GM15510 (cell line): ENCODE measurements around the gene D2HGDH.

Source experiments
- POLR2A ChIP-seq: IDR thresholded peaks from 3 replicates; pipeline ENCODE4 v1.6.1; 2011; ENCODE audit warnings: borderline replicate concordance; ENCODE audit not compliant: insufficient read length; ENCODE audit errors: extremely low read depth

Gene D2HGDH

DNA sequence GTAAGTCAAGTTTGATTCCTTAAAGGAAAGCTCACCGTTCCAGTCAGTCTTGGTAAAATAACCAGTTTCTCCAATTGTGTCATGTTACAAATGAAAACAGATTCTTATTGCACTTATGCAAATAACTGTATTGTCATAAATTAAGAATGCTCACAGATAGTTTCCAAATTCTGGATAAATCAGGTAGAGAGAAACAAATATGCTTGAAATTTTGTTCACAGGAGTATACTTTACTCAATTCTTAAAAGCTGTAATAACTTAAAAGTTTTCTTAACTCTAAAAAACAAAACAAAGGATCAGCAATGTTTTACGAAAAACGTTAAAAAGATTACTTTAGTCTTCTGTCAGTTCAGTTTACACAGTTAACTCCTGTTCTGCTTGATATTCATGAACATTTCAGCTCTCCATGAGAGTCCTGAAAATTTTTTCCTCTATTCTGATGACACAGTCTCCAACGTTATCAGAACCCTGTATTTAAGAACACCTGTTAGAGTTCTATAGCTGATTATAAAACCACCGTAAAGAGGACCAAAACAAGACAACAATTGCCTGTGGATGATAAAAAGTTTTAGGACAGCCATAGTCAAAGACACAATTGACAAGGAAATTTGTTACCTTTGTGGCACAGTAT, 46.6 kb downstream of the D2HGDH start:
- TF ChIP-seq POLR2A = no peak

DNA sequence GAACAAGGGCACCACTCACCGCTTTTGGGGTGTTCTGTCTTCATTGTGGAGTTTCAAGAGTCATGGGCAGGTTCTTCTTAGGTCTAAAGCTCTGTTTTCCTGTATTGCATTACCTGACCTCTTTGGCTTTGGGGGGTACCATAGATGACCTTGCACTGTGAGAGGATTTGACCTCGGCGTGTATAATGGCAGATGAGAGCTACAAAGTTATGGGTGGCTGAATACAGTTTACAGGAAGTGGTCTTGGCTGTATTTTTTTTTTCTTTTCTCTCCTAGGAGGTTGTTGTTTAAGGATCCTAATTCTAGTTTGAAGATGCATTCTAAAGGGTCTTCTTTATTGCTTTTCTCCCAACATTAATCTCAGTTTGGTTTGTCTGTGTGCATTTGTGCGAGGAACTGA, 53.7 kb downstream of the D2HGDH start:
- TF ChIP-seq POLR2A = no peak

DNA sequence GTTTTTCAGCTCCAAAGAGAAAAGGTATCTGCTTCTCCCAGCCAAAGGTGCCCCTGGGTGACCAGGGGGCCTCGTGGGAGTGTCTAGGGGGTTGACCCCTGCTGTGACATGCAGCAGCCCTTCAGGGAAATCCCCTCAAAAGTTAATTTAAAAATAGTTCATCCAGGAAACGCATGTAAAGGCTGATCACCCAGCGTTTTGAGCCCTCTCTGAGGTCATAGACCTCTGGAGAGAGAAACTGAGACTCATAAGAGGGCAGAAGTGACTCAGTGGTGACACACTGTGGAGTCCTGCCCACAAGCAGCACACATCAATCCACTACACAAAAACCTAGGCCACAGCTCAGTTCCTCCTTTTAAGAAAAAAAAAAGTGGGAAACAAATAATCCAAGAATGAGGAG, 54.1 kb downstream of the D2HGDH start:
- no peak for TF ChIP-seq POLR2A

DNA sequence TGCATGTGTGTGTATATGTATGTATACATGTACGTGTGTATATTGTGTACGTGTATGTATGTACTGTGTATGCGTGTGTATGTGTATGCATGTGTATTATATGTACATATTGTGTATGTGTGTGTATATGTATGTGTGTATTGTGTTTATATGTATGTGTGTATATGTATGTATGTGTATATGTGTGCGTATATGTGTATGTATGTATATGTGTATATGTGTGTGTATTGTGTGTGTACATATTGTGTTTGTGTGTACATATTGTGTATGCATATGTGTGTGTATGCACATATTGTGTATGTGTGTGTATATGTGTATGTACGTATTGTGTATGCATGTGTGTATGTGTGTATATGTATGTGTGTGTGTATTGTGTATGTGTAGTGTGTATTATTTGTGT, 59.0 kb downstream of the D2HGDH start:
- TF ChIP-seq POLR2A = no peak

DNA sequence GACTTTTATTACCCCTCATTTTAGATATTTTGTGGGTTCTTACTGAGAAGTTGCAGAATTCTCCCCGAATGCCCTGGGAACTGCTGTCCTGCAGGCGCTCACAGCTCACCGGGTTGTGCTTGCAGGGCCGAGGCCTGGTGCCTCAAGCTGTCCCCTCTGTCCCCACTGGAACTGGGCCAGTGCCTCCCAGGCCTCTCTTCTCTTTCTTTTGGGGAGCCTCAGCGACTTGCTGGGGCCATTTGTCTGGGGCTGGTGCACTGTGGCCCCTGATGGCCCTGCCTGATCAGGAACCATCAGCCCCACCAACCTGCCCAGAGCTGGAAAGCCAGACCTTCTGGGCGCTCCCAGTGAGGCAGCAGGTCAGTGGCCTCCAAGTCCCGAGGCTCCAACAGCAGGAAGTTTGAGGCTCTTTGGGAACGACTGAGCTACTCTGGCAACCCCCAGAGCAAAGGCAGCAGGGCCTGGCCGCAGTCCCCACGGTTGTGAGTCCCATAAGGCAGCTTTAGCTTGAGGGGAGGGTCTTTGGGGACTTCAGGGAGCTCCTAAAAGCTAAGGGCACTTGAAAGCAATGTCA, 59.9 kb downstream of the D2HGDH start:
- TF ChIP-seq POLR2A = no peak

DNA sequence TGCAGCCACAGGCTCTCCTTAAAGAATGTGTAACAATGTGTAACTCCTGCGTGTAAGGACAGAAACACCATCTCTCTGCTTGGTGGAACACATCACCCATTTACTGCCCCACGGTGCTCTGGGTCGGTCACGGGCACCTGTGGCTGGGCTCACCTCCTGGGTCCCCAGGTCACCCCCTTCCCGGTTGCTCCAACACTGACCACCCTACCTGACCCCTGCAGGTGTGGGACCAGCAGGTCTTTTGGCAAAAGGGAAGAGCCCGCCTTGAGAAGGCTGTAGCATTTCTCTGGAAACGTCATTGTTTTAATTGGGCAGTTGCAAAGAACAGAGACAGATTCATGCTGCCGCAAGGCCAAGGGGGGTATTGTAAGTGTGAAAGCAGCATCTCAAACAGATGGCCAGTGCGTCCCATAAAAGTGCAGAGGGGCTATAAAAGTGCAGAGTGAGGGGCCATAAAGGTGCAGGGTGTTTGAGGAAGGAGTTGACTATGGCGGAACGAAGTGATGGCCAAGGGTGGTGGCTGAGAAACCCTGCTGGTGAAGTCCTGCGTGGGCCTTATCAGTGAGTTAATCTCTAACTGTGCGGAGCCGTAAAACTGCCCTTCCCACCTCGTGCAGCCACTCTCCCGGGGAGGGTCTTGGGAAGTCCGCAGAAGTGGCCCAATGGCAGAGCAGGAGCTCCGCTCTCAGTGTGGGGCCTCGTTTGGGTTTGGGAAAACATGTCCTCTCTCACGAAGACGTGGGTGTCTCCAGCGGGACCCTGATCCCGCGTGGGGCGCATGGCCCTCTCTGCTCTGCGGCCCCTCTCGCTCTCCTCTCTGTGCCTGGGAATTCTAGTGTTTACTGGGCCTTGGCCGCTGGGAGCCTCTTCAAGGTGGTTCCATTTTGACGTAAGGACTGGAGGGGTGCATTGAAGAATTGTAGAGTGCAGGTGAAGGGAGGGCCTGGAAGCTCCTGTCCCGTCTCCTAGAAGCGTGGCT, 60.9 kb downstream of the D2HGDH start:
- no peak for TF ChIP-seq POLR2A

DNA sequence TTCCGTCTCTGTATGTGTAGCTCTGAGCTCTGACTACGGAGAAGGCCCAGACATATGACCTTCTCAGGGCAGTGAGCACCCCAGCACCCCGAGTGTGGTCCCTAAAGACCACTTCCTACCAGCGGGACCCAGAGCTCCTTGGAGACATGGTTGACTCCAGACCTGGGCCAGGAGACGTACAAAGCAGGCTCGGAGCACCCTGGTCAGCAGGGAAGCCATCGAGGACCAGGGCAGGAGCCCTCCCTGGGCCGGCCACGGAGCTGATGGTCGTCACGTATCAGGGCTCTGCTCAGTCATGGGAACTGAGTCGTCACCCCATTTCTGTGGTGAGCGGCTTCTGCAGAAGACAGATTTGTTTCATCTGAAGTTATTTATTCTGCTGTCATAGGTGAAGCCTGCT, 61.8 kb downstream of the D2HGDH start:
- TF ChIP-seq POLR2A = no peak

DNA sequence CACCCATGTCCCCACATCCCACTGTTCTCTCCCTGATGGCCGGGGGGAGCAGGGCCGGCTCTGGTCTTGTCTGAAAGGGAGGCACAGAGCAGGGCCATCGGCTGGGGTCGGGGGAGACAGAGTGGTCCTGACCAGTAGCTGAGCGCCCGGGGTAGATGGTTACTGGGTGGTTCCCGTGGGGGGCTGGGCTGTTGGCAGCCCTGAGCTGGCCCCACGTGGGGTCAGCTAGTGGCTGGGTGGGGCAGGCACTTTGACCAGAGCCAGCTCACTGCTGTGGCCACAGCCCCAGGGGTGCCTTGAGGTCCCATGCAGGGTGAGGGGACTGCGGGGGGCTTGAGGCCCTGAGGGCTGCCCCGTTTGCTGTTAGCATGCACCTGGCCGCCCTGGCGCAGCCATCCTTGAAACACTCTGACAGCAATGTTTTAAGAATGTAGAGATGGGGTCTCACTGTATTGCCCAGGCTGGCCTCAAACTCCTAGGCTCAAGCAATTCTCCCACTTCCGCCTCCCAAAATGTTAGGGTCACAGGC, 62.2 kb downstream of the D2HGDH start:
- TF ChIP-seq POLR2A = no peak

DNA sequence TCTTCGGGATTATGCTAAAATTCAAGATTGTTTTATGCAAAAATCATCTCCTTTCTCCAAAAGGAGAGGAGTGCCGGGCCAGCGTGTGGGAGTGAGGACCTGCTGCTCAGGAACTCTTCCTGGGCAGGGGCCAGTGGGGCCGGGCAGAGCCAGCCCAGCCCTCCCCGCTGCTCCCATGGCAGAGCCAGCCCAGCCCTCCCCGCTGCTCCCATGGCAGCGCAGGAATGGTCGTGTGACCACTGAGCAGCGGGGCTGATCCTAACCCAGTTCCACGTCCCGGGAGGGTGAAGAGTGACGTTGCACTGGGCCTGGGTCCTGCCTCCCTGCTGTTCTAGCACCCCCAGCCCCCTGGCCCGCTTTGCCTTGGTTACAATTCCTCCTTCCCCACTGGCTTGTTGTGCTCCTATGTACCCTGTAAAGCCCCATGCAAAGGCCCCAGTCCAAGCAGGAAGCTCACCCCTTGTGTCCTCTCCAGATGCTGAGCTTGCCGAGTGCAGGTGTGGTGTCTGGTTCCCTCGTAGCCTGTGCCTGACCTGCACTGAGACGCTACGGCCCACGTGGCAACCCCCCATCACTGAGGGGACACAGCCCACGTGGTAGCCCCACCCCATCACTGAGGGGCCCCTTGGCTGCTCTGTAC, 63.1 kb downstream of the D2HGDH start:
- TF ChIP-seq POLR2A = no peak

DNA sequence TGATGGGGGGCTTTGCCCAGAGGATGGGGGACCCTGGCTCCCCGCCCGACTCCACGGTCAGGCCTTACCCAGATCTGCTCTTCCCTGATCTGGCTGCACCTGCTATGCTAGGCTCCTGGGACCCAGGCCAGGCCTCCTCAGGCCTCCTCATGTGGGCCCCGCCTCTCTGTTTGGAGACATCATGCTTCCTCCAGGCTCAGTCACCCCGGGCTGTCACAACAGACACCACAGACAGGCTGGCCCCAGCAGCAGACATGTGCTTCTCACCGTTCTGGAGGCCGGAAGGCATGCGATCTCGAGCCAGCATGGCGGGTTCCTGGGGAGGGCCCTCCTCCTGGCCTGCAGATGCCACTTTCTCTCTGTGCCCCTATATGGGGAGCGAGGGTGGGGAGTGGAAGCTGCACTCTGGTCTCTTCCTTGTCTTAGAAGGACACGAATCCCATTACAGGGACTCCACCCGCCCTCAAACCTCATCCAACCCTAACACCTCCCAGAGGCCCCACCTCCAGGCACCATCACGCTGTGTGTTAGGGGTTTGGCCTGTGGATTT, 63.7 kb downstream of the D2HGDH start:
- TF ChIP-seq POLR2A = no peak

DNA sequence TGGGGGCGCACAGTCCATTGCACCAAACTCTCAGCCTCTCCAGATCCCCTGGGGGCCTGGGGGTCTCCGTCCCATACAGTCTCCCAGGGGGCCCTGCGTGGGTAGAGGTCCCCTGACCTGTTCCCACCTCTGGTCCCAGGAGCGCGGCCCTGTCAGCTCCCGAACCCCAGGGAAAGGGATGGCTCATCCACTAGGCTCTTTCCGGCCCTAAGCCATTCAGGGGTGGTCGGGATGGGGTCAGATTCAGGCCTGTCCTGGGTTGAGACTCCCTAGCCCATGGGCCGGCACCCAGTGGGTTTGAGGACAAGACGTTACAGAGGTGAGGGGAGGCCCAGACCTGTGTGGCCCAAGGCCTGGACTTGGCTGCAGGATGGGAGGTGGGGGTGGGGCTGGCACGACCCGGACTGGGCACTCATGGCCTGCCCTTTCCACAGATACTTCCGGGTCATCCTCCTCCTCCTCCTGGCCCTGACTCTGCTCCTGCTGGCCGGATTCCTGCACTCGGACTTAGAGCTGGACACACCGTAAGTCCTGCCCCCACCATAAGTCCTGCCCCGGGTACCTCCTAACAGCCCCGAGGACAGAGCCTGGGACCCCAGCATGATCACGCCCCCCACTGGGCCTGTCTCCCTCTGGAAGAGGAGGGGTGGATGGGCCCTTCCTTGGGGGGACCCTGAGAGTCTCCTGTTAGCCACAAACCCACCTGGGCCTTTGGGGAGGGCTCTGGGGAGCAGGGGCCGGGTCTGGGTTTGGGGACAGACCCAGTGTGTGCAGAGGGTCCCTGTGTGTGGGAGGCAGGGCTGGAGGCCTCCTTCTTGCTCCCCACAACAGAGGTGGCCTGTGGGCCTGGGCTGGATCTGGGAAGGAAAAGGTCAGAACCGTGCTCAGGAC, 64.4 kb downstream of the D2HGDH start:
- no peak for TF ChIP-seq POLR2A

DNA sequence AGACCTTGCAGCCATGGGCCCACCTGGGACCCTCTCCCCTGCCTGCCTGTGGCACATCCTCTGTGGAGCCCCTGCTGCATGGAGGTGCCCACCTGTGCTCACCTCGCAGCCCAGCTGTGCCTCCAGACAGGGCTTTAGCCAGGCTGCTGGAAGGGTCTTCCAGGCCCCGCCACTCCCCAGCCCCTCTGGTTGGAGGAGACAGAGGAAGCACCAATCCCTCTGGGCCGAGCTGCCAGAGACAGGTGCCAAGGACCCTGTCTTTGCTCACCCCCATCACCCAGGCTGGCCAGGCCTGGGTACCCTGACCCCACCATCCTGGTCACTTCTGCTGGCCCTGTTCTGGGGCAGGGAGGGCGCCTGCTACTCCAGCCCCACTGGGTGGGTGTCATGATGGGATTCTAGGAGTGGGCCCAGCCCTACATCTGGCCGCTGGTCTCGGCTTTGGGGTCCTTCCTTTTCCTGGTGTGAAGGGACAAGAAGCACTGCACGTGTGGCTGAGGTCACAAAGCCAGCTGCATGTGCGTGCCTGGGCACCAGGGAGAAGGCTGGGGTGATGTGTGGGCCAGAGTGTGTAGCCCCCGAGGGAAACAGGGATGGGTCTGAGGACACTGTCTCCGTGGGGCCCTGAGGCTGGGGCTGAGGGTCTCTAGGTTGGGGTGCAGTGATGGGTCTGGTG, 65.2 kb downstream of the D2HGDH start:
- no peak for TF ChIP-seq POLR2A
